Inferior parietal cortex (tissue), 1 donor: Measurements from ENCODE around the gene MANBA.
"Not testable (repeated sequence)": the region's sequence is repeated elsewhere in the genome, so short reads cannot be mapped to it uniquely, and the experiment has no call there.

Source experiments
- DNase-seq: peaks from one replicate; pipeline ENCODE4 v3.0.0-alpha.2; 2016; ENCODE audit errors: extremely low spot score

The MANBA gene

DNA sequence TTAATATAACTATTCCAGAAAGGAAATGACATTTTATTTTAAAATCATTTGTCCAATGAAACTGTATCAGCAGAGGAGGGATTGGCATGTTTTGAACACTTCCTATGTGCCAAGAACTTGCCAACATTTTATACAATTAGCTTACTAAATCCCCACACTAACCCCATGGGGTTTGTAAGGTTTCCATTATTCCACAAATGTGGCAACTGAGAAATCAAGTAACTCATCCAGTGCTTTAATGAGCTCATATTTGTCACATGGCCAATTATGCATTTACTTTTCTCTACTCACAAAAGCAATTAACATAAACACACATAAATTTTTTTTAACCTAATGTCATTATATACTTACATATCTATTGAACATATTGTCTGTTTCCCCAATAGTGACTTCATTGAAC, 37.3 kb downstream of the MANBA start:
- DNase-seq, result no peak

DNA sequence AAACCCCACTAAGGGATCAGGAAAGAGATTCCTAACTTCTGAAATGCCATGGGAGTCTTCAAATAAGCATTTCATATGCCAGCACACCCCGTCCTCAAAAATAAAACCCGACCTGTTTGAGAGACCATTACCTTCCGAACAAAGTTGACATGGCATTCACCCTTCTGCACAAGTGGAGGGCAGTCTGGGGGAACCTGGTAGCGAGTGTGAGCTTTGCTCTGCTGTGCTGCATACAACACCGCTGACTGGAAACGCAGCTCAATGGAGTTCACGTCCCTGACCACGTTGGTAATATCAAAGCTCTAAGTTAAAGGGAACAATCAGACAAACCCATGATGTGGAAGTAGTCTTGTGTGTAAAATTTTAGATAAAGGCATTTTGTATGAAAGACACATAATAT, 38.0 kb downstream of the MANBA start:
- no peak for DNase-seq

- not testable (repeated sequence) for DNase-seq
Observed at GRCh38 chr4:102718833-102719575, 41.8 kb downstream of the MANBA start.

- DNase-seq, result no peak
Observed at GRCh38 chr4:102717448-102718092, 43.2 kb downstream of the MANBA start.

DNA sequence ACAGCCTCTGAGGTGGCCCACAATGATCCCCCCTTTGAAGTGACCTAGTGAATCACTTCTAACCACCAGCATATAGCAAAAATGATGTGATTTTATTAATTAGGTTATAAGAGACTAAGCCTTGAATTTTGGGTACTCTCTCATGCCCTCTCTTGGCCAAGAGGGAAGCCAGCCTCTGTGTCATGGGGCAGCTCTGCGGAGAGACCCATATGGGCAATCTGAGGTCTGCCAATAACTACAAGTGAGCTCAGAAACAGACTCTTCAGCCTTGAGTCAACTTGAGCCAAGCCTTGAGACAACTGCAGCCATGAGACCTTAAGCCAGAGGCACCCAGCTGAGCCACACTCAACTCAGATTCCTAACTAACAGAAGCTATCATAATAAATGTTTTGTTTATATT, 45.7 kb downstream of the MANBA start:
- DNase-seq, result no peak

- not testable (repeated sequence) for DNase-seq
Observed at GRCh38 chr4:102713774-102714173, 47.0 kb downstream of the MANBA start.

DNA sequence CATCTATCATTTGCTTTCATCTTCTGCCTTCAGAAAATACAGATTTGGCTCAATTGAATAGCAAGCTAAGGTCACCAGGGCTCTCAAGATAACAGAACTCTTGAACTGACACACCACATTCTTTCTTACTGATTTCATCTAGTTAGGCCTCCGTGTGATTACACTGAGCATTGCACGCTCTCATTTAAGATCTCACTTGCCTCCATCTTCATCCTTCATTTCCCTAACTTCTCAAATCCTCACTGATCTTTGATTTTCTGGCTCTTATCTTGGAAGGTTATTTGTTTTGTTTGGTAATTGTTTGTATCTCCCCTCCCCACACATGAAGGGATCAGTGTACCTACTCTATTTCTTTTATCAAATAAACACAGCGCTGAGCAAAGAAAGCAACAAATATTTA, 47.7 kb downstream of the MANBA start:
- DNase-seq, result no peak

GRCh38 chr4:102710986-102711385, 49.8 kb downstream of the MANBA start:
- DNase-seq, result no peak

GRCh38 chr4:102709060-102709459, 51.7 kb downstream of the MANBA start:
- DNase-seq, result not testable (repeated sequence)

- no peak for DNase-seq
Observed at GRCh38 chr4:102707150-102707549, 53.6 kb downstream of the MANBA start.

- DNase-seq, result no peak
Observed at GRCh38 chr4:102705391-102705935, 55.3 kb downstream of the MANBA start.

DNA sequence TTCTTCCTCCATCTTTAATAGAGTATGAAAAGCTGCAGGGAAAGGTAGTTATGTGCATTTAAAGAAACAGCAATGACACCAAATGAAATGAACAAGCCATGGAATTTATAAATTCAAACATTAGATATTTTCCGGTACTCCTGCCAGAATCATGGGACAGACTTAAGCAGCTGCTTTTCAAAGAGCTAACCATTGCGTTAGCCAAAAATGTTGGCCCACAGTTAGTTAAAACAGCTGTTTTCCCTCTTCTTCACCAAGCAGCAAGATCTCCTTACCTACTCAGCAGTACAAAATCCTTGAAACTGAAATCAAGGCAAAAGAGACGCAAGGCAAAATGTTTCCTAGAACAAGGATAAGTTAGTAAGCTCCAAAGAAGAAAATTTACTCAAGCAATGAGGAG, 64.0 kb downstream of the MANBA start:
- DNase-seq, result no peak

GRCh38 chr4:102694791-102695190, 66.0 kb downstream of the MANBA start:
- no peak for DNase-seq

DNA sequence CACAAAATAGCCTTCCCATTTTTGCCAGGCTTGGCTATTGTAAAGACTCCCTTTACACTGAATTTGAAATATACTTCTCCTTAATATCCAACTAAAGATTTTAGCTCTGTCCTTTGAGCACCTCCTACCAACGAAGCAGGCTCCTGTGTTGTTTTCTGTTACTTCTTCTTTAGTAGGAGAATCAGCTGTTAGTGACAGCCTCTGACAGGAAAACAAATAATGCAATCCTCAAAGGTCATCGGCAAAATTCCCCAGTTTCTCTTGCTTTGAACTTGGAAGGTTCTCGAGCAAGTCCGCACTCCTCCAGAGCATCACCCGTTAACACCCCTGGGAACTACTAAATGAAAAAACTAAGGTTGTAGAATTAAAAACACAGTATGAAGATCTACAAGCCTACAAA, 66.9 kb downstream of the MANBA start:
- DNase-seq, result no peak

GRCh38 chr4:102693262-102693850, 67.4 kb downstream of the MANBA start:
- no peak for DNase-seq

DNA sequence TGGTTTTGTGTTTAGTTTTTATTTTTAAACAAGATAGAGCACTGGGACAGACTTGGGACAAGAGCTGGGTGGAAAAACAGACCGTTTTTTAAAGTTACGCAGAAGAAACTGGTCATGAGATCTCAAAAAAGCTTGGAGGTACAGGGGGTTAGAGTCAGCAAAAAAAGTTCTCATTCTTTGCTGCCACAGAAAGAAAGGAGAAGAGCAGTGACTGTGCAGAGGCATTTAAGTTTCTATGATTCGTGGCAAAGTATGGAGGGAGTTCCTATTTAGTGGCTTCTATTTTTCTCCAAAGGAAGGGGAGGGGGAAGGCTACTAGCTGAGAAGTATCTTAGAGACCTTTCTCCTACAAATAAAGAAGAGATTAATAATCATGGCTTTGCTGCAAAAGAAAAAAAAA, 68.3 kb downstream of the MANBA start:
- no peak for DNase-seq

GRCh38 chr4:102687982-102688433, 72.8 kb downstream of the MANBA start:
- no peak for DNase-seq

DNA sequence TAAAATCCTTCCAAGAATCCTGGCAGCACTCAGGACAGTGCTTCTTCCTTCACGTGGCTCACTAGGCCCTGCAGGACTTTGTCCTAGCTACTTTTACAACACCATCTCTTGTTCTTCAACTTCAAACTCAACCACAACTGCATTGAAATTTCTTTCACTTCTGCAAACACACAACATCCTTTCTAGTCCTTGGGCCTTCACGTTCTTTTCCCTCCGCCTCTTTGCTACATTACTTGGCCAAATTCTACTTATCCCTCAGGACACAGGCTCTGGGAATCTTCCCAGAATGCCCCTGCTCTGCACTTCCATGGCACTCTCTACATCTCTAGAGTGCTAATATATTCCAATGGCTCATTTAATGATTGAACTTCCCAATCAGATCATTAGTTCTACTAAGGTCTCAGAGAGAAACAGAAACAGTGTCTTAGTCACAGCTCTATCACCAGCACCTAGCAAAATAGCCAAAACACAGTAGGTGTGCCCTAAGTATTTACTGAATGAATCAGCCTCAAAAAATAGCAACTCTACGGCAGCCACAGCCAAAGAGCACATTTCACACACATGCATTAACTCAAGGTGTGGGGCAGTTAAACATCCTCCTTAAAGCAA, 73.3 kb downstream of the MANBA start:
- no peak for DNase-seq

GRCh38 chr4:102685768-102686167, 75.0 kb downstream of the MANBA start:
- no peak for DNase-seq

- DNase-seq, result no peak
Observed at GRCh38 chr4:102684610-102685052, 76.1 kb downstream of the MANBA start.

DNA sequence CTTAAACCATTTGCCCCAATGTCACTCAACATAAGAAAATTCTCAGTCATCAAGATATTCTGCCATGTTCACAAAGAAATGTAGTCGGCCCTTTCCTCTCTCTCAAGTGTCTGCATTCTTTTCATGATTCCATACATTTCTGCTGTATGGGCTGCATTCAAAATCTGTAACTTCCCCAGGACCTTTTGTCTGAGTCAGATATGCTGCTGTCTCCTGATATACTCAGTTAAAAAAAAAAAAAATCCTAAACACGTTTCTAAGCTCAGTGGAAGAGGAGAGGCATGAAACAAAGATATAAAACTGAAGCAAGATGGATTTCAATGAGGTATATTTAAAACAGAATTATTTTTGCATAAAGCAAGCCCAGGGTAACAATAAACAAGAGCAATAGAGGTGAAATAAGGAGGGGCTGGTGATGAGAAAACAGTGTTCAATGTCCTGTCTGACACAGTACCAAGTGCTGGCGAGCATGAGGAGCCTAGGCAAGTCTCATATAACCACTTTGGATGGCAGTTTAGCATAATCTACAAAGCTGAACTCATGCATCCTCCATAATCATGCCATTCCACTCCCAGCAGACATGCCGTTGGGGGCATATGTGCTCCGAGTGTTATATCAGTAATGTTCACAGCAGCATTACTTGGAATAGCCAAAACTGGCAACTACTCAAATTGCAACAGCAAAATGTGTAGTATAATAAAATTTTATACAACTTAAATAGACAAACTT, 76.7 kb downstream of the MANBA start:
- DNase-seq, result no peak
